ENCODE measurements around the gene CIROP. TPM values are rescaled to one million over a fixed set of nuclear protein-coding genes. Genes with fewer than 3 reads are reported as not detected.

CIROP gene
- total and polyA plus RNA-seq, 9 of the 15 experiments (the other 6 are each of a cell fraction or from before 2014, with no cell fraction given), result not detected

- TF ChIP-seq ZBTB11 (CRISPR knock-in tag; IDR thresholded peaks at IDR 0.05), result no peak
- no peak for TF ChIP-seq KAT8 (IDR thresholded peaks at IDR 0.05; ENCODE audit: low read depth)
- TF ChIP-seq ETV5 (CRISPR knock-in tag; IDR thresholded peaks at IDR 0.05; ENCODE audit: low read depth), result peak; percentile 49; the same call in 1 of the 2 replicates
- TF ChIP-seq CREB3L1 (IDR thresholded peaks at IDR 0.05; ENCODE audit: borderline replicate concordance, low read depth), result peak; percentile 33; the same call in 1 of the 2 replicates
- TF ChIP-seq MBD1 (CRISPR knock-in tag; IDR thresholded peaks at IDR 0.05), result no peak
- no peak for TF ChIP-seq CREB3 (tag; conservative IDR thresholded peaks at IDR 0.05; ENCODE audit: low read depth)
- TF ChIP-seq ELF4 (CRISPR knock-in tag; IDR thresholded peaks at IDR 0.05), result 0 out of 2 replicates have a peak, but pooled peaks have one; percentile 13
Observed at GRCh38 chr14:23153851-23154796, 49.3 kb upstream of the CIROP start (continued).

All from K562 (cell line).